H1 (cell line): ENCODE measurements around the gene ETV4. TPM values are rescaled to one million over a fixed set of nuclear protein-coding genes. Genes with fewer than 3 reads are reported as not detected.

Experiments
- CTCF ChIA-PET: fragments of 300-600 bp; sonication (Branson Sonifier 250); formaldehyde crosslinking; loops from one replicate; lab custom pipeline; 2021; ENCODE audit not compliant: partially characterized antibody; lab: Charles Lee
- POLR2A ChIA-PET: fragments of 300-600 bp; sonication (Branson Sonifier 250); formaldehyde crosslinking; loops from one replicate; lab custom pipeline; 2021; ENCODE audit warnings: inconsistent platforms; ENCODE audit not compliant: partially characterized antibody; lab: Charles Lee
- DNase-seq, 2 experiments: peaks; one replicate each; pipeline versions ENCODE4 v3.0.0 to v3.0.0-alpha.2; 2010 to 2022; ENCODE audit warnings: low spot score in 2 of 2, low read depth in 1 of 2, mixed read lengths in 1 of 2
- FAIRE-seq: peaks from 2 replicates; lab custom pipeline; 2011; peaks lifted over from hg19 to GRCh38; lab: Jason Lieb, UNC
- H2AFZ ChIP-seq: 2 replicates; pipeline ENCODE4 v1.8.1; 2012; ENCODE audit warnings: low read length, inconsistent platforms
- H2AK5ac ChIP-seq: 2 replicates; pipeline ENCODE4 v1.6.1; 2013; ENCODE audit warnings: low read depth, low read length
- H2BK120ac ChIP-seq: replicated peaks from 2 replicates; pipeline ENCODE3; 2013; ENCODE audit warnings: low read depth, low read length, inconsistent platforms
- H2BK12ac ChIP-seq: 2 replicates; pipeline ENCODE4 v1.6.1; 2013; ENCODE audit warnings: low read depth, low read length
- H2BK15ac ChIP-seq: 2 replicates; pipeline ENCODE4 v1.6.1; 2013; ENCODE audit warnings: low read length
- H2BK20ac ChIP-seq: 2 replicates; pipeline ENCODE4 v1.6.1; 2013; ENCODE audit warnings: low read length
- H2BK5ac ChIP-seq: 2 replicates; pipeline ENCODE4 v1.6.1; 2013; ENCODE audit warnings: low read depth, low read length
- H3K14ac ChIP-seq: 2 replicates; pipeline ENCODE4 v1.6.1; 2013; ENCODE audit warnings: inconsistent platforms; ENCODE audit not compliant: insufficient read length
- H3K18ac ChIP-seq: 2 replicates; pipeline ENCODE4 v1.6.1; 2013; ENCODE audit warnings: low read length; ENCODE audit errors: extremely low read depth
- H3K23ac ChIP-seq: 2 replicates; pipeline ENCODE4 v1.6.1; 2013; ENCODE audit warnings: inconsistent platforms; ENCODE audit not compliant: insufficient read length
- H3K23me2 ChIP-seq: 2 replicates; pipeline ENCODE4 v1.6.1; 2013; ENCODE audit warnings: low read depth, low read length
- H3K27ac ChIP-seq: 2 replicates; pipeline ENCODE4 v1.6.1; 2011; ENCODE audit warnings: low read depth, low read length, inconsistent platforms
- H3K27me3 ChIP-seq, 4 experiments: replicated peaks in 1 of 4; 1 replicate in 1 of 4; 2 replicates in 3 of 4; pipeline versions ENCODE4 v1.6.1 to v1.8.1; 2011 to 2013; ENCODE audit warnings: low read length in 3 of 4, mild to moderate bottlenecking in 3 of 4, inconsistent platforms in 2 of 4, mixed read lengths in 2 of 4, moderate library complexity in 1 of 4; ENCODE audit not compliant: control insufficient read depth in 3 of 4, insufficient read depth in 3 of 4; ENCODE audit errors: extremely low read depth in 1 of 4
- H3K36me3 ChIP-seq, 4 experiments: 2 replicates each; pipeline versions ENCODE4 v1.6.1 to v1.8.1; 2011 to 2013; ENCODE audit warnings: mild to moderate bottlenecking in 4 of 4, low read length in 3 of 4, moderate library complexity in 2 of 4, control low read depth in 1 of 4, inconsistent platforms in 1 of 4; ENCODE audit not compliant: insufficient read depth in 4 of 4, control insufficient read depth in 2 of 4
- H3K4ac ChIP-seq: replicated peaks from 2 replicates; pipeline ENCODE3; 2013; ENCODE audit warnings: low read length, low read depth, mixed read lengths, inconsistent platforms; ENCODE audit not compliant: insufficient read length
- H3K4me1 ChIP-seq, 4 experiments: replicated peaks in 1 of 4; 1 replicate in 1 of 4; 2 replicates in 3 of 4; pipeline versions ENCODE4 v1.6.1 to v1.8.1; 2011 to 2013; ENCODE audit warnings: low read length in 3 of 4, inconsistent platforms in 2 of 4, mixed read lengths in 1 of 4; ENCODE audit not compliant: insufficient read depth in 4 of 4, control insufficient read depth in 3 of 4
- H3K4me2 ChIP-seq, 2 experiments: 2 replicates each; pipeline versions ENCODE4 v1.6.1 to v1.8.1; 2011 to 2013; ENCODE audit warnings: low read depth in 2 of 2, low read length in 2 of 2, control low read depth in 1 of 2, inconsistent platforms in 1 of 2, mild to moderate bottlenecking in 1 of 2; ENCODE audit not compliant: insufficient read depth in 1 of 2
- H3K4me3 ChIP-seq, 4 experiments: fragments of 200-600, 300-600 bp in 1 of 4; sonication (generic), shearing (Covaris generic), sonication (Bioruptor Twin) in 1 of 4; 2 replicates each; pipeline versions ENCODE4 v1.5.1 to v1.8.1; 2011 to 2016; ENCODE audit warnings: low read length in 4 of 4, low read depth in 3 of 4, control low read depth in 2 of 4, inconsistent platforms in 2 of 4, mild to moderate bottlenecking in 2 of 4, mixed read lengths in 1 of 4, moderate library complexity in 1 of 4; ENCODE audit not compliant: insufficient read depth in 2 of 4; ENCODE audit errors: extremely low read depth in 1 of 4
- H3K56ac ChIP-seq: replicated peaks from 2 replicates; pipeline ENCODE3; 2013; ENCODE audit warnings: low read depth, mild to moderate bottlenecking, mixed read lengths, low read length, inconsistent platforms; ENCODE audit not compliant: insufficient read length
- H3K79me1 ChIP-seq: 2 replicates; pipeline ENCODE4 v1.6.1; 2013; ENCODE audit warnings: low read depth, low read length, control low read depth
- H3K79me2 ChIP-seq, 2 experiments: 2 replicates each; pipeline versions ENCODE4 v1.6.1 to v1.8.1; 2012 to 2013; ENCODE audit warnings: low read length in 2 of 2, mild to moderate bottlenecking in 2 of 2, inconsistent platforms in 1 of 2; ENCODE audit not compliant: insufficient read depth in 2 of 2, control insufficient read depth in 1 of 2
- H3K9ac ChIP-seq, 4 experiments: replicated peaks in 1 of 4; 1 replicate in 1 of 4; 2 replicates in 3 of 4; pipeline versions ENCODE4 v1.6.1 to v1.8.1; 2011 to 2013; ENCODE audit warnings: low read depth in 3 of 4, low read length in 3 of 4, control low read depth in 2 of 4, mild to moderate bottlenecking in 2 of 4, moderate library complexity in 2 of 4, inconsistent platforms in 1 of 4; ENCODE audit errors: extremely low read depth in 1 of 4
- H3K9me3 ChIP-seq, 2 experiments: 2 replicates each; pipeline versions ENCODE4 v1.6.1 to v1.8.1; 2012 to 2013; ENCODE audit warnings: mild to moderate bottlenecking in 2 of 2, moderate library complexity in 2 of 2, control low read depth in 1 of 2, inconsistent platforms in 1 of 2, low read depth in 1 of 2, low read length in 1 of 2, mixed read lengths in 1 of 2; ENCODE audit not compliant: insufficient read depth in 2 of 2
- H4K20me1 ChIP-seq, 2 experiments: replicated peaks in 1 of 2; 2 replicates each; pipeline versions ENCODE3 to v1.8.1; 2011 to 2013; ENCODE audit warnings: inconsistent platforms in 2 of 2, low read length in 2 of 2, mild to moderate bottlenecking in 1 of 2; ENCODE audit not compliant: insufficient read depth in 2 of 2, control insufficient read depth in 1 of 2
- H4K5ac ChIP-seq: 2 replicates; pipeline ENCODE4 v1.6.1; 2013; ENCODE audit warnings: low read length, low read depth, mixed read lengths, inconsistent platforms; ENCODE audit not compliant: insufficient read length
- H4K8ac ChIP-seq: 2 replicates; pipeline ENCODE4 v1.8.0; 2013; ENCODE audit warnings: mild to moderate bottlenecking, moderate library complexity, low read length, inconsistent platforms; ENCODE audit not compliant: insufficient read depth; ENCODE audit errors: extremely low read depth
- H4K91ac ChIP-seq: replicated peaks from 2 replicates; pipeline ENCODE3; 2013; ENCODE audit warnings: low read length, mixed read lengths, inconsistent platforms; ENCODE audit not compliant: insufficient read length
- CTBP2 ChIP-seq: IDR thresholded peaks from 2 replicates; pipeline ENCODE4 v1.7.0; 2011; ENCODE audit warnings: borderline replicate concordance, mild to moderate bottlenecking, moderate library complexity, mixed read lengths, low read length; ENCODE audit not compliant: insufficient read depth, insufficient read length
- EP300 ChIP-seq, 2 experiments: IDR thresholded peaks; 1 replicate in 1 of 2; 2 replicates in 1 of 2; pipeline ENCODE4 v1.6.1; 2011 to 2012; ENCODE audit warnings: low read depth in 2 of 2, low read length in 2 of 2, mild to moderate bottlenecking in 2 of 2, borderline replicate concordance in 1 of 2, inconsistent platforms in 1 of 2, moderate library complexity in 1 of 2
- EZH2 ChIP-seq: fragments of 200-600 bp; sonication (generic); IDR thresholded peaks from 2 replicates; pipeline ENCODE4 v1.7.1; 2012; ENCODE audit warnings: low read depth, mild to moderate bottlenecking, moderate library complexity, low read length, inconsistent platforms; ENCODE audit not compliant: severe bottlenecking
- HDAC2 ChIP-seq, 2 experiments: fragments of 300-600 bp in 1 of 2; sonication (generic) in 1 of 2; IDR thresholded peaks; 2 replicates each; pipeline ENCODE4 v1.6.1; 2011 to 2012; ENCODE audit warnings: low read depth in 2 of 2, low read length in 2 of 2, mild to moderate bottlenecking in 2 of 2, moderate library complexity in 2 of 2, borderline replicate concordance in 1 of 2, inconsistent platforms in 1 of 2
- KDM5A ChIP-seq: fragments of 200-600 bp; IDR thresholded peaks from 2 replicates; pipeline ENCODE4 v1.7.1; 2012; ENCODE audit warnings: mild to moderate bottlenecking, low read length, inconsistent platforms, mixed read lengths
- SAP30 ChIP-seq: fragments of 300-600 bp; sonication (generic); IDR thresholded peaks from 2 replicates; pipeline ENCODE4 v1.7.1; 2012; ENCODE audit warnings: low read length, moderate library complexity, mild to moderate bottlenecking, inconsistent platforms; ENCODE audit not compliant: insufficient read depth, insufficient replicate concordance
- SIX5 ChIP-seq: IDR thresholded peaks from 2 replicates; pipeline ENCODE4 v1.6.1; 2011; ENCODE audit warnings: mild to moderate bottlenecking, low read depth, low read length
- SP2 ChIP-seq: IDR thresholded peaks from 2 replicates; pipeline ENCODE4 v1.6.1; 2012; ENCODE audit warnings: mild to moderate bottlenecking, low read length, inconsistent platforms
- SUZ12 ChIP-seq: fragments of 200-600 bp; sonication (generic); IDR thresholded peaks from 2 replicates; pipeline ENCODE4 v1.6.1; 2012; ENCODE audit warnings: mild to moderate bottlenecking, inconsistent platforms, low read length, moderate library complexity, mixed read lengths
- TBP ChIP-seq: IDR thresholded peaks from 2 replicates; pipeline ENCODE4 v1.6.1; 2011; ENCODE audit warnings: low read depth, low read length, improper control_type of control experiment
- YY1 ChIP-seq: IDR thresholded peaks from 2 replicates; pipeline ENCODE4 v1.6.1; 2011; ENCODE audit warnings: low read depth, mild to moderate bottlenecking, low read length
- WGBS, 2 experiments: shearing (Covaris generic) in 1 of 2; methylation state at CpG; one replicate each; pipeline versions ENCODE4 v1.1.6 to v1.1.7; 2013 to 2015; ENCODE audit warnings: low lambda C conversion rate in 2 of 2, mixed read lengths in 2 of 2, inconsistent platforms in 1 of 2, low coverage in 1 of 2, missing lambda C conversion rate in 1 of 2; ENCODE audit not compliant: insufficient replicate concordance in 2 of 2, insufficient coverage in 1 of 2, insufficient read length in 1 of 2; ENCODE audit errors: extremely low coverage in 1 of 2, missing lambda C conversion rate in 1 of 2; 5-methylcytosine and 5-hydroxymethylcytosine counted together
- polyA plus RNA-seq, 7 experiments: library from polyadenylated mRNA; depleted of rRNA in 3 of 7; stranded (reverse) in 5 of 7; unstranded in 2 of 7; fragments of >200 nt in 5 of 7; fragments of 200-250 nt in 2 of 7; gene quantifications; 1 replicate in 5 of 7; 2 replicates in 1 of 7; 4 replicates in 1 of 7; pipeline versions ENCODE4 v1.2.1 to v1.2.3, GENCODE V29; 2011 to 2013; ENCODE audit warnings: missing spikeins in 2 of 7, mixed read lengths in 2 of 7
- total RNA-seq: library from RNA; stranded (reverse); fragmentation: NEBNext Ultra II Directional; extraction: Animal tissue kit (Norgen Biotek cat#: 25700); gene quantifications from 2 replicates; pipeline ENCODE4 v1.2.1, GENCODE V29; 2021
- TF ChIP-seq, protein P1 (sequence below): IDR thresholded peaks from 2 replicates; pipeline ENCODE4 v1.6.1; 2011; ENCODE audit warnings: low read depth, mild to moderate bottlenecking, low read length; ENCODE audit not compliant: insufficient read depth
- TF ChIP-seq, protein P2 (sequence below): IDR thresholded peaks from 2 replicates; pipeline ENCODE4 v1.6.1; 2012; ENCODE audit warnings: inconsistent platforms

The ETV4 gene
- total and polyA plus RNA-seq, 2 of the 8 experiments (the other 6 are each of a cell fraction or from before 2014, with no cell fraction given) = 75.2 to 143 TPM

DNA sequence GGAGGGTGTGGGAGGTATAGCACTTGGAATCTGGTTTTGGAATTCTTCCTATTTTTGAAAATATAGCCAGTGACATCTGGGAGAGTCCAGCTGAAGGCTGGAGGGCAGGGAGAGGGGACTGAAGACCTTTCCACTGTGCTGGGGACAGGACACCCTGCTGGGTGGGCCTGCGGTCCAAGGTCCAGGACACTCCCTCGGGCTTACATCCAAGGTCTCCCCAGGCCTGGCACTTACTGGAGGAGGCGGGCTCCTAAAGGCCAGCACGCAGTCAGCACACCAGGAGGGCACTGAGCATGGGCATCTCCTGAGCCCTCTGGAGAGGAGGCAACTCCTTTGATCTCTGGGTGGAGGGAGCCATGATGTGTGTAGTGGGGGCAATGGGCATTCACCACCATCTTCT lies 35.5 kb upstream of the ETV4 start:
- H2BK5ac ChIP-seq = no peak overlapping the region
- no peak overlapping the region for H4K91ac ChIP-seq
- no peak overlapping the region for H3K4ac ChIP-seq
- peaks cover 6 to 18% (median 13%) of the 10 kb centered on the region in 4 experiments; a peak in 5 of 7 replicates for H3K4me1 ChIP-seq
- no peak overlapping the region for H2BK120ac ChIP-seq
- H3K23me2 ChIP-seq = no peaks in the 10 kb centered on the region
- H3K36me3 ChIP-seq = no peaks in the 10 kb centered on the region
- H3K23ac ChIP-seq = no peak overlapping the region
- no peak for DNase-seq
- WGBS, 2 experiments = 92% methylated on average over 4 of the region's 4 CpGs; no CpG with 5 or more reads in 1 of the 2 experiments
- no peak overlapping the region for H3K9ac ChIP-seq
- TF ChIP-seq SIX5 (no peak), YY1 (no peak), EZH2 (no peak), TBP (no peak), SUZ12 (no peak), KDM5A (no peak), CTBP2 (no peak), SP2 (no peak), HDAC2 (IDR thresholded peaks at IDR 0.05; ENCODE audit: borderline replicate concordance in 1 of 2, low read depth in 2 of 2, low read length in 2 of 2) (no peak), EP300 (IDR thresholded peaks at IDR 0.05; ENCODE audit: borderline replicate concordance in 1 of 2, low read depth in 2 of 2, low read length in 2 of 2) (no peak), SAP30 (no peak)
- TF ChIP-seq, protein P1, sequence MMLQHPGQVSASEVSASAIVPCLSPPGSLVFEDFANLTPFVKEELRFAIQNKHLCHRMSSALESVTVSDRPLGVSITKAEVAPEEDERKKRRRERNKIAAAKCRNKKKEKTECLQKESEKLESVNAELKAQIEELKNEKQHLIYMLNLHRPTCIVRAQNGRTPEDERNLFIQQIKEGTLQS = no peak
- TF ChIP-seq, protein P2, sequence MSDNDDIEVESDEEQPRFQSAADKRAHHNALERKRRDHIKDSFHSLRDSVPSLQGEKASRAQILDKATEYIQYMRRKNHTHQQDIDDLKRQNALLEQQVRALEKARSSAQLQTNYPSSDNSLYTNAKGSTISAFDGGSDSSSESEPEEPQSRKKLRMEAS = no peak
- TF ChIP-seq, all 59 proteins: peak for 0
- H3K27ac ChIP-seq = no peak overlapping the region
- no peaks in the 10 kb centered on the region for H3K79me2 ChIP-seq
- no peak overlapping the region for H2BK15ac ChIP-seq
- no peak overlapping the region for H2BK20ac ChIP-seq
- no peak overlapping the region for H3K18ac ChIP-seq
- no peaks in the 10 kb centered on the region for H3K9me3 ChIP-seq
- H3K79me1 ChIP-seq = no peaks in the 10 kb centered on the region
- no peak overlapping the region for H2AK5ac ChIP-seq
- ChIA-PET POLR2A (no interaction called here), CTCF (interaction anchor here (0.6 to 12.3 kb wide), 2 partner anchors 19 to 179 kb away, joined by 4 to 220 read pairs; partner anchors contain the start of gene SOST)
- H2BK12ac ChIP-seq = no peak overlapping the region
- FAIRE-seq = no peak
- H3K27me3 ChIP-seq = no peaks in the 10 kb centered on the region
- no peak overlapping the region for H3K56ac ChIP-seq
- no peaks in the 10 kb centered on the region for H4K20me1 ChIP-seq
- H3K4me2 ChIP-seq = no peak overlapping the region
- no peak overlapping the region for H4K5ac ChIP-seq
- no peak overlapping the region for H3K4me3 ChIP-seq
- no peak overlapping the region for H4K8ac ChIP-seq
- no peak overlapping the region for H3K14ac ChIP-seq
- H2AFZ ChIP-seq = no peak overlapping the region
